Esophagus muscularis mucosa (tissue), 4 donors: Measurements from ENCODE around the gene SPEM2.

Source experiments
- CTCF ChIP-seq, 3 experiments: fragments of 200-600 bp in 2 of 3; fragments of 450-650 bp in 1 of 3; sonication (generic) in 2 of 3; IDR thresholded peaks; one replicate each; pipeline ENCODE4 v1.5.1; 2017 to 2019; ENCODE audit warnings: antibody characterized with exemption in 3 of 3, mild to moderate bottlenecking in 2 of 3, moderate library complexity in 1 of 3
- EP300 ChIP-seq: sonication (generic); formaldehyde crosslinking; IDR thresholded peaks from one replicate; pipeline ENCODE4 v1.6.1; 2017; ENCODE audit warnings: antibody characterized with exemption
- POLR2A ChIP-seq: fragments of 450-650 bp; IDR thresholded peaks from one replicate; pipeline ENCODE4 v1.6.1; 2017; ENCODE audit warnings: antibody characterized with exemption, moderate library complexity, mild to moderate bottlenecking, low read depth
- POLR2AphosphoS5 ChIP-seq, 2 donors: sonication (generic); formaldehyde crosslinking; IDR thresholded peaks; one replicate each; pipeline ENCODE4 v1.6.1; 2017; ENCODE audit warnings: antibody characterized with exemption in 2 of 2

DNA sequence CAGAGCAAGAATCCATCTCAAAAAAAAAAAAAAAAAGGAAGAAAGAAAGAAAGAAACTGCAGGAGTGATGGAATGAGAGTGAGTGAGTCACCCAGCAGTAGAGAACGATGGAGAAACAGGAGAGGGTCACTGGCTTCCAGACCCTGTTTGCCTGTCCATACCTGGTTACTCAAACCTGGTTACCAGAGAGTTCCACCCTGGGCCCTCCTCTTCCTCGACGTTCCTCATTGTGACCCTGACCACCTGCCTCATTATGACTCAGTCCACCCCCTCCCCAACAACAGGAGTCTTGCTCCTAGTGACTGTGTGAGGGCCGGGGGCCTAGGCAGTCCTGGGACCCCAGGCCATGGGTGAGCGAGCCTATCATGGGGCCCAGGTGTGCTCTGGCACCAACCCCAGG, 3.1 kb downstream of the SPEM2 start, which contains the start of gene SPEM3:
- TF ChIP-seq CTCF (IDR thresholded peaks at IDR 0.05) (no peak), POLR2A (no peak), POLR2AphosphoS5 (IDR thresholded peaks at IDR 0.05) (no peak), EP300 (no peak)
